Peyer's patch (tissue), 4 donors: ENCODE results near the gene KRTAP3-3.

ENCODE experiments used
- POLR2A ChIP-seq, 2 donors: fragments of 450-650 bp; IDR thresholded peaks; one replicate each; pipeline ENCODE4 v1.5.1; 2017; ENCODE audit warnings: antibody characterized with exemption in 2 of 2, mild to moderate bottlenecking in 2 of 2, moderate library complexity in 2 of 2
- TF ChIP-seq, protein P1 (sequence below), 6 experiments: fragments of 450-650 bp in 4 of 6; fragments of 200-600 bp in 2 of 6; sonication (generic) in 1 of 6; IDR thresholded peaks; one replicate each; pipeline ENCODE4 v1.5.1; 2017 to 2019; ENCODE audit warnings: antibody characterized with exemption in 6 of 6, mild to moderate bottlenecking in 3 of 6, moderate library complexity in 1 of 6

DNA sequence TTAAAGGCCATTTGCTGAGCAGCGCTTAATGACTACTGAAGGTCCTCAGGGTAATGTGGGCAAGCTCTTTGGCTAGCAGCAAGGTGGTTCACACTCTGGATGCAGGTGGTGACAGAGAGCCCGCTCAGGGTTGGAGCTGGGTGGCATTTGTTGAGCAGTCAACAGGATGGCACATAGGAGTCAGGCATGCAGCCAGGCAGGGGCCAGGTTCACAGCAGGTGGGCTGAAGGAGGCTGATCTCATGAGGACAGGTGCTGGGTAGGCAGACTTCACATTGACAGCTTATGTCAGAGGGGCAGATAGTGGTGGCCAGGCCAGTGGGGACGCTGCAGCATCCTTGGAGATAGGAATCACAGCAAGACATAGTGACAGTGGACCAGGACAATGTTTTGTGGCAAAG is 10.4 kb upstream of the KRTAP3-3 start:
- TF ChIP-seq, protein P1, sequence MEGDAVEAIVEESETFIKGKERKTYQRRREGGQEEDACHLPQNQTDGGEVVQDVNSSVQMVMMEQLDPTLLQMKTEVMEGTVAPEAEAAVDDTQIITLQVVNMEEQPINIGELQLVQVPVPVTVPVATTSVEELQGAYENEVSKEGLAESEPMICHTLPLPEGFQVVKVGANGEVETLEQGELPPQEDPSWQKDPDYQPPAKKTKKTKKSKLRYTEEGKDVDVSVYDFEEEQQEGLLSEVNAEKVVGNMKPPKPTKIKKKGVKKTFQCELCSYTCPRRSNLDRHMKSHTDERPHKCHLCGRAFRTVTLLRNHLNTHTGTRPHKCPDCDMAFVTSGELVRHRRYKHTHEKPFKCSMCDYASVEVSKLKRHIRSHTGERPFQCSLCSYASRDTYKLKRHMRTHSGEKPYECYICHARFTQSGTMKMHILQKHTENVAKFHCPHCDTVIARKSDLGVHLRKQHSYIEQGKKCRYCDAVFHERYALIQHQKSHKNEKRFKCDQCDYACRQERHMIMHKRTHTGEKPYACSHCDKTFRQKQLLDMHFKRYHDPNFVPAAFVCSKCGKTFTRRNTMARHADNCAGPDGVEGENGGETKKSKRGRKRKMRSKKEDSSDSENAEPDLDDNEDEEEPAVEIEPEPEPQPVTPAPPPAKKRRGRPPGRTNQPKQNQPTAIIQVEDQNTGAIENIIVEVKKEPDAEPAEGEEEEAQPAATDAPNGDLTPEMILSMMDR (IDR thresholded peaks at IDR 0.05): no peak
- TF ChIP-seq POLR2A (IDR thresholded peaks at IDR 0.05): no peak
